GM19463 (cell line): Measurements from ENCODE around the gene LMF1.
"Not testable (repeated sequence)": the region's sequence is repeated elsewhere in the genome, so short reads cannot be mapped to it uniquely, and the experiment has no call there.

Experiments used
- ATAC-seq: cut with Tn5 transposase; IDR thresholded peaks from one replicate; pipeline ENCODE4 v1.9.1; 2021; ENCODE audit warnings: mild to moderate bottlenecking, moderate library complexity; ENCODE audit not compliant: unreplicated experiment

The LMF1 gene

DNA sequence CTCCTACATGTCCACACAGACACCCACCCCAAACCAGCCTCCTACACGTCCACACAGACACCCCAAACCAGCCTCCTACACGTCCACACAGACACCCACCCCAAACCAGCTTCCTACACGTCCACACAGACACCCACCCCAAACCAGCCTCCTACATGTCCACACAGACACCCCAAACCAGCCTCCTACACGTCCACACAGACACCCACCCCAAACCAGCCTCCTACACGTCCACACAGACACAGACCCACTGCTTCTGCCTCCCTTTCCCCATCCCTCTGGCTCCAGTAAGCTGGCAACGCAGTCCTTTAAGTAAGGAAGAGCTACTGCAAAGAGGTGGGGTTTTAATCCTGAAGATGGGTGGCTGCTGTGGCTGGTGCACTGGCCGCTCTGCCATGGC is 17.0 kb downstream of the LMF1 start:
- ATAC-seq, result not testable (repeated sequence)

- no peak for ATAC-seq
These were observed 18.5 kb downstream of the LMF1 start for GRCh38 chr16:952321-952720.

GRCh38 chr16:951660-952301 is 19.0 kb downstream of the LMF1 start:
- ATAC-seq, result no peak

- ATAC-seq, result not testable (repeated sequence)
These were observed 19.8 kb downstream of the LMF1 start for GRCh38 chr16:950733-951573.

DNA sequence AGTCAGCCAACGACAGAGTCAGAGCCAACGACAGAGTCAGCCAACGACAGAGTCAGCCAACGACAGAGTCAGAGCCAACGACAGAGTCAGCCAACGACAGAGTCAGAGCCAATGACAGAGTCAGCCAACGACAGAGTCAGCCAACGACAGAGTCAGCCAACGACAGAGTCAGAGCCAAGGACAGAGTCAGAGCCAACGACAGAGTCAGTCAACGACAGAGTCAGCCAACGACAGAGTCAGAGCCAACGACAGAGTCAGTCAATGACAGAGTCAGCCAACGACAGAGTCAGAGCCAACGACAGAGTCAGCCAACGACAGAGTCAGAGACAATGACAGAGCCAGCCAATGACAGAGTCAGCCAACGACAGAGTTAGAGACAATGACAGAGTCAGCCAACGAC is 22.0 kb downstream of the LMF1 start:
- ATAC-seq, result not testable (repeated sequence)

GRCh38 chr16:947922-948303 is 22.9 kb downstream of the LMF1 start:
- ATAC-seq, result not testable (repeated sequence)

GRCh38 chr16:947255-947921 is 23.4 kb downstream of the LMF1 start:
- no peak for ATAC-seq

- no peak for ATAC-seq
These were observed 24.8 kb downstream of the LMF1 start for GRCh38 chr16:946048-946395.

GRCh38 chr16:945271-946047 is 25.3 kb downstream of the LMF1 start:
- no peak for ATAC-seq

DNA sequence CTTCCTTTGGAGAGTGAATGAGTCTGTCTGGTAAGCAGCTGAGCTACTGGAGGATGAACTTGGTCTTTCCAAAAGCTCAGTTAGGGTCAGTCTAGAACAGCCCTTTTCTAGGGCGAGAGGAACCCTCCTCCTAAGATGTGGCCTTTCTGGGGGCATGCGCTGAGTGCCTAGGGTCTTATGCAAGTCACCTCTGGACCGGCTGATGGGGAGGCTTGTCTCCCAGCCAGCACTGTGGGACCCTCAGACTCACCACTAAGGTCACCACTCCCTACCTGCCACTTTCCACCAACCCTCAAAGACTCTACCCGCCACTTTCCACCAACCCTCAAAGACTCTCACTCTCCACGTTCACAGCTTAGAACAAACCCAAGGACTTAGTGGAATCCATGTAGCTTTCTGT is 26.8 kb downstream of the LMF1 start:
- ATAC-seq, result no peak

- ATAC-seq, result no peak
These were observed 28.2 kb downstream of the LMF1 start for GRCh38 chr16:942436-943060.

DNA sequence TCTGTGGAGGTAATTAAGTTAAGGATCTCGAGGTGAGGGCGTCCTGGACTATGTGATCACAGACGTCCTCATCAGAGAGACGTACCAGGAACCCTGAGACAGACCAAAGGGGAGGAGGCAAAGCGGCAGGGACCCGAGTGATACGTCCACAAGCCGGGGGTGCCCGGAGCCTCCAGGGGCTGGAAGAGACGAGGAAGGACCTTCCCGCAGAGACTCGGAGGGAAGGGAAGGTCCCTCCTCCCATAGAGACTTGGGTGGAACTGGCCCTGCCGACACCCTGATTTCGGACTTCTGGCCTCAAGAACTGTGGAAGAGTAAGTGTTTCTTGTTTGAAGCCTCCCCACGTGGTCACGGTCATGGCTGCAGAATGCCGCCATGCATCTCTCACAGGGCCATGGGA is 30.8 kb downstream of the LMF1 start:
- ATAC-seq, result no peak

GRCh38 chr16:939311-939710 is 31.5 kb downstream of the LMF1 start:
- no peak for ATAC-seq

DNA sequence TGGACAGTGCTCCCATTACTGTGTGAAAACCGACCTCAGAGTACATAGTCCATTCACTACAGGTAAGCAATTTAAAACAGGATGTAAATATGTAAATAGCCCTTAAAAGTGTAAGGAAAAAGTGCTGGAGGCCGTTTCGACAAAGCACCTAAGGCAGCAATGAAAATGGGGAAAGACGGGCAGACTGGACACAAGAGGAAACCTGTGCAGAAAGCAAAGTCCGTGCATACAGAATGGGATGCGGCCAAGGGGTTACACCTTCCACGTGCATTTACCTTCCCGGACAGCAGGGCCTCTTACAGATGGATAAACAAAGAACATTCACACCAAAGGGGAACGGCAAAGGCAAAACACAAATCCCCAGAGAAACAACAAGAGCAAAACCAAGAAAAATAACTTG is 32.0 kb downstream of the LMF1 start:
- no peak for ATAC-seq

- ATAC-seq, result no peak
These were observed 32.6 kb downstream of the LMF1 start for GRCh38 chr16:938136-938535.

GRCh38 chr16:937723-938122 is 33.1 kb downstream of the LMF1 start:
- no peak for ATAC-seq

GRCh38 chr16:937311-937710 is 33.5 kb downstream of the LMF1 start:
- ATAC-seq, result no peak

DNA sequence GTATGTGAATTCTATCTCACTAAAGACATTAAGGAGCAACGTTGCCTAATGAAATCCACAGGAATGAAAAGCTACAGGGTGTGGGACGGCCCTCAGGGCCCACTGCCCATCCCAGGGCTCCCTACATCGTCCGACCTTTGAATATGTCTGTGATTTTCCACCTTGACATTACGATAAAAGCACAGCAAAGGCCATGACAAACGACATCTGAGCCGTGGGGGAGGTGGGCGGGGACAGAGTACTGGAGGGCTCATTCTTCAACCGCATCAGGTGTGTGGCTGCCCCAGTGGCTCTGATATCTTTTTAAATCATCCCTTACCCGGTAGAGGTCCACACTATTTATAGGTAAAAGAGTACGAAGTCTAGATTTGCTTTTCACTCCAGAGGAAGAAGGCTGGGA is 35.1 kb downstream of the LMF1 start:
- ATAC-seq, result no peak

DNA sequence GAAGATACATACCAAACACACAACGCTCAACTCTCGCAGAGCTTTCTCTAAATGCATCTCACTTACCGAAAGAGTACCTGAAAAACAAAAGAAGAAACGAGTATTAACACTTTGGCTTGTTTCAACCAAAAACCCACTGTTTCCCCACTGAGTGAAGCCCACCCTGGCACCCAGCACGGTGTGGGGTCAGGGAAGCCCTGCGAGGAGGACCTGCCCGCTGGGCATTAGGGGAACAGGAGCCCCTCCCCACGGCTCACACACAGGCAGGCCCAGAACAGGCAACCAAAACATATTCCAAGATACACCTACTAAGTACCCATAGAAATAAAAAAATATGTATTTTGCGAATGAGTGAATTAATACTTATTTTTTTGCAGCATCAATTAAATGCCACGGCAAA is 36.6 kb downstream of the LMF1 start:
- ATAC-seq, result no peak

DNA sequence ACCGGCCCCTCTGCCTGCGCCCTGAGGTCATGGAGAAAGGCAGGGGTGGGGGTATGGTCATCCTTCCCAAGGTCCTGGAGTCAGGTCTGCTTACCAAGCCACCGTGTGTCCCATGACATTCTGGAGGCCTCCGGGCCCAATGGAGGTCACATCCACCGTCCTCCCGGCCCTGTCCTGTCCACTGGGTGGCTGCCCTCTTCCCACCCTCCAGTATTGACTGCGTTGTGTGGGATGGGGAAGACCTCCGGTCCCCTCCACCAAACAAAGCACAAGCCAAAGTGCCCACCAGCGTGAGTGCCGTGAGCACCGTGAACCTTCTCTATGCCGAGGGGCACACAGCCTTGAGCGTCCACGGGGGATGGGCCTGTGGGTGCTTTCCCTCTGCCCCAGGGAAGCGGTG is 37.2 kb downstream of the LMF1 start:
- ATAC-seq, result no peak

GRCh38 chr16:932831-933330 is 37.9 kb downstream of the LMF1 start:
- no peak for ATAC-seq
